AG09319 (cell line): ENCODE measurements around the gene TBC1D2B.

Experiments
- DNase-seq: peaks from one replicate; pipeline ENCODE4 v3.0.0-alpha.2; 2010; ENCODE audit warnings: low read depth; ENCODE audit errors: extremely low read depth
- TF ChIP-seq, protein P1 (sequence below): IDR thresholded peaks from 2 replicates; pipeline ENCODE4 v1.5.1; 2011; ENCODE audit warnings: low read depth, mild to moderate bottlenecking, inconsistent platforms, low read length, moderate library complexity

TBC1D2B gene

DNA sequence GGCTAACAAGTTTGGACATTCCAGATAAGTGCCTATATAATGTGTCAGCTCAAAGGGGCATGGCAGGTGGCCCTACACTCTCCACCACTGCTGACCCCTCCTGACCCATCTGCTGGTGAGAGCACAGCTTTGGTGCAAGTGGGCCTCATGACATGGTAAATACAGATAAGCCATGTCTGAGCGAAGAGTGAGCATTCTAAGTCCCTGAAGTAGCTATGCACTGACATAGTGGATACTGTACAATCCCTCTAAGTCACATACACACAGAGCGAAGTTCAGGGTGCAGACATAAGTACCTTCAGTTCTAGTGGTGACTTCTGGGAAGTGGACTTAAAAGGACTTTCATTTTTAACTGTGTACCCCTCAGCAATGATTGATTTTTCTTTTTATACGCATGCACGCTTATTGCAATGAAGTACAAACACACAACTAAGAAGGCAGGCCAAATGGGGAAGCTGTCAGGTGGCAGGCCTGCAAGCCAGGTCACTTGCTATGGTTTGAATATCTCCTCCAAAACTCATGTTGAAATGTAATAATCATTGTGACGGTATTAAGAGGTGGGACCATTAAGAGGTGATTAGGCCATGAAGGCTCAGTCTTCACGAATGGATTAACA, 41.5 kb downstream of the TBC1D2B start:
- DNase-seq: no peak
- TF ChIP-seq, protein P1, sequence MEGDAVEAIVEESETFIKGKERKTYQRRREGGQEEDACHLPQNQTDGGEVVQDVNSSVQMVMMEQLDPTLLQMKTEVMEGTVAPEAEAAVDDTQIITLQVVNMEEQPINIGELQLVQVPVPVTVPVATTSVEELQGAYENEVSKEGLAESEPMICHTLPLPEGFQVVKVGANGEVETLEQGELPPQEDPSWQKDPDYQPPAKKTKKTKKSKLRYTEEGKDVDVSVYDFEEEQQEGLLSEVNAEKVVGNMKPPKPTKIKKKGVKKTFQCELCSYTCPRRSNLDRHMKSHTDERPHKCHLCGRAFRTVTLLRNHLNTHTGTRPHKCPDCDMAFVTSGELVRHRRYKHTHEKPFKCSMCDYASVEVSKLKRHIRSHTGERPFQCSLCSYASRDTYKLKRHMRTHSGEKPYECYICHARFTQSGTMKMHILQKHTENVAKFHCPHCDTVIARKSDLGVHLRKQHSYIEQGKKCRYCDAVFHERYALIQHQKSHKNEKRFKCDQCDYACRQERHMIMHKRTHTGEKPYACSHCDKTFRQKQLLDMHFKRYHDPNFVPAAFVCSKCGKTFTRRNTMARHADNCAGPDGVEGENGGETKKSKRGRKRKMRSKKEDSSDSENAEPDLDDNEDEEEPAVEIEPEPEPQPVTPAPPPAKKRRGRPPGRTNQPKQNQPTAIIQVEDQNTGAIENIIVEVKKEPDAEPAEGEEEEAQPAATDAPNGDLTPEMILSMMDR: no peak

DNA sequence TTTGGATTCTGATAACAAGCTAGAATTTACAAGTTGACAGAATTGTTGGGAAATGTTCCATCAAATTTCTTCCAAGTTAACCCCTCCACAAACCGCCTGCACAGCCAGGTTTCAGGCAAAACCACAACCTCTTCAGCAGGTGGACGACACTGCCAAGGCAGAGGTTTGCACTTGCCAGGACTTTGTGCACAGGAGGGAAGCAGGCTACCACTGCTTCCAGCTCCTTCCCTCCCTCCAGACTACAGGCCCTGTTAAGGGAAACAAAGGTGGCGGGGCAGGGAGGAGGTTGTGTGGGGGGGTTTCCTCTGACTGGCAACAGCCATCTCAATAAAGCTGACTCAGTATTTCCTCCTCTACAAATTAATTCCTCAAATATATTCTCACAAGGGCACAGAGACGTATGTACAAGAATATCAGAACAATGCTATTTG, 42.2 kb downstream of the TBC1D2B start:
- no peak for DNase-seq
- TF ChIP-seq, protein P1: no peak

DNA sequence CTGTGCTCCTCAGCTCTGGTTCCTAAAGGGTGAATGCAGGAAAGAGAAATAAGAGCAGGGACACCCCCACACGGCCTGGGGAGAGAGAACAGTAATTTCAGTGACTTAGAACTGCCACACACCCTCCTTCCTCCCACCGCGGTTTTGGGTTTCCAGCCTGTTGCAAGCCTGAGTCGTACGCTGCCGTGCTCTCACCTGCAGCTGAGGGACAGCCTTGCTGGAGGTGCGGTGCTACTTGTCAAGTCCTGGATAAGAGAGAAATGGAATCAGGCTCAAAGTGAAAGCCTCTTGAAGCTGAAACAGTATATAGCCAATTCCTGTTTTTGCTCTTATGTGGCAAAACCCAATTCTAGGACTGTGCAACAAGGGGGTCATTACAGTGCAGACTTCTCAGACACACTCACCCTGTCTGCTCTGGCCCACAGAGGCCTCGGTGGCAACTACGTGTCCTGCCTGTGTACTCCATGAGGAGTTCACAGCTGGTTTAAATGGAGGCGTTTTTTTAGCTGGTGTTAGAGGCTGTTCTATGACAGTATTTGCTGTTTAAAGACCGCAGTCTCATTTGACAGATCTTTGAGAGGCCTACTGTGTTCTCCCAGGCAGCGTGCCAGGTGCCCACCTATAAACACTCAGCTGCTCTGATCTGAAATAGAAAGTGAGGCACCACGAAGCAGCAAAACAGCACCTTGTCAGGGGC, 42.9 kb downstream of the TBC1D2B start:
- no peak for DNase-seq

DNA sequence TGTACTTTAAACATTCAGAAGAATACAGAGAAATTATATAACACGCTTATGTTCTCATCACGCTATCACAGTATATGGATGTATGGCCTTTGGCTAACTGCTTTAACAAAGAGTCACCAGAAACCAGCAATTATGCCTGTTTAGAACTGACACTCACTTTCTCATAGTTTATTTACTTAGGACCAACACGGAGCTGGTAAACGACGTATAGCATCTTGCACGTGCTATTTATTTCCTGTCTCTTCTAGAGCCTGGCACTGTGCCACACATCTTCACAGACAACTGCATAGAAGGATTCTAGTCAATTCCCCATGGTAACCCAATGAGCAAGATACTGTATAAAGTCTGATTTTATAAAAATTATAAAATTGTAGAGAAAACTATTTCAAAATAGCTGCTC, 43.6 kb downstream of the TBC1D2B start:
- DNase-seq: no peak
- TF ChIP-seq, protein P1: no peak

More for the DNA sequence above, 42.9 kb downstream of the TBC1D2B start:
- TF ChIP-seq, protein P1: no peak

DNA sequence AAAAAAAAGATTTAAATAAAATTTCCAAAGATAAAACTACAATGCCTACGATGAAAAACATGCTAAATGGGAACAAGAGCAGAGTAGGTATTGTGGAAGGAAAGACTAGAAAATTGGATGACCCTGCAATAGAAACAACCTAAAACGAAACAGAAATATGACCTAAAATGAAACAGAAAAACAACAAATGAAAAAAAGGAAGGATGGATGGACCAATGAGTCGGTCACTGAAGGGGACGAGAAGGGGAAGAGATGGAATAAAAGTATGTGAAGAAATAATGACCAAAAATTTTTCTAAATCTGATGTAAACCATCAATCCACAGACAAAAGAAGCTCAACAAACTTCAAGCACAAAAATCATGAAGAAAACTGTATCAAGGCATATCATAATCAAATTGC, 44.8 kb downstream of the TBC1D2B start:
- DNase-seq: no peak
- TF ChIP-seq, protein P1: no peak

DNA sequence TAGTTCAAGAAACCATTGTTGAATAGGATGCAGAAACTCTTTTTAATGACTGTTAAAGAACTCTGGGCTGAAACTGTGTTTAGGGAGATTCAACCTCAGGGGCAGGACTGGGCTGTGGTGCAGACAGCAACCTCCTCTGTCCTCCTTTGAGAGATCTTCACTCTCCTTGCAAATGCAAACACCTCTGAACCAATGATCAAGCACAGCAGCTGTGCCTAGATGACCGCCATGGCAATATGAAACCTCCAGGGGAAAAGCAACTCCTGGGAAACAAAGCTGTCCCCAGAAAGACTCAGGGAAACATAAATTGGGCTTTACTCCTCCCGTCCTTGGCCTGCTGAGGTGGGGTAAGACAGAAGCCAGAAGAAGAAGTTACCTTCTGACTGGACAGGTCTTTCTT, 52.6 kb downstream of the TBC1D2B start:
- TF ChIP-seq, protein P1: no peak

DNA sequence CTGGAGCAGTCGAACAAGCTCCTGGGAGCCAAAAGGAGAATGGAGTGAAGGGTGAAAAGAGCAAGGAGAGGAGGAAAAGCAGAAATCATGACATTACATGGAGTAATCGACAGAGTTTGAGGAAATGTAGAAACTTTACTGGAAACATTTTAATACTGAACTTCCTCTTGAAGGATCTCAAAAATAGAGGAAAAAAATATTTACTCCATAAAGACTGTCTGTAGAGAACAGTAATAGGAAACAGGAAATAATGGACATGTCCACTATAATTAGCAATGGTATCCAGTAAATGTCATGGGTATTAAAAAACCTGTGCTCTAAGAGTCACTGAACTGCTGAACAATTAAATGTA, 53.0 kb downstream of the TBC1D2B start:
- DNase-seq: no peak
- TF ChIP-seq, protein P1: no peak

More for the DNA sequence above, 52.6 kb downstream of the TBC1D2B start:
- DNase-seq: no peak
